ENCODE data around the gene RBM15.
A peak's percentile ranks its signal among the peaks of the same experiment; 100 is the strongest.

The RBM15 gene, protein sequence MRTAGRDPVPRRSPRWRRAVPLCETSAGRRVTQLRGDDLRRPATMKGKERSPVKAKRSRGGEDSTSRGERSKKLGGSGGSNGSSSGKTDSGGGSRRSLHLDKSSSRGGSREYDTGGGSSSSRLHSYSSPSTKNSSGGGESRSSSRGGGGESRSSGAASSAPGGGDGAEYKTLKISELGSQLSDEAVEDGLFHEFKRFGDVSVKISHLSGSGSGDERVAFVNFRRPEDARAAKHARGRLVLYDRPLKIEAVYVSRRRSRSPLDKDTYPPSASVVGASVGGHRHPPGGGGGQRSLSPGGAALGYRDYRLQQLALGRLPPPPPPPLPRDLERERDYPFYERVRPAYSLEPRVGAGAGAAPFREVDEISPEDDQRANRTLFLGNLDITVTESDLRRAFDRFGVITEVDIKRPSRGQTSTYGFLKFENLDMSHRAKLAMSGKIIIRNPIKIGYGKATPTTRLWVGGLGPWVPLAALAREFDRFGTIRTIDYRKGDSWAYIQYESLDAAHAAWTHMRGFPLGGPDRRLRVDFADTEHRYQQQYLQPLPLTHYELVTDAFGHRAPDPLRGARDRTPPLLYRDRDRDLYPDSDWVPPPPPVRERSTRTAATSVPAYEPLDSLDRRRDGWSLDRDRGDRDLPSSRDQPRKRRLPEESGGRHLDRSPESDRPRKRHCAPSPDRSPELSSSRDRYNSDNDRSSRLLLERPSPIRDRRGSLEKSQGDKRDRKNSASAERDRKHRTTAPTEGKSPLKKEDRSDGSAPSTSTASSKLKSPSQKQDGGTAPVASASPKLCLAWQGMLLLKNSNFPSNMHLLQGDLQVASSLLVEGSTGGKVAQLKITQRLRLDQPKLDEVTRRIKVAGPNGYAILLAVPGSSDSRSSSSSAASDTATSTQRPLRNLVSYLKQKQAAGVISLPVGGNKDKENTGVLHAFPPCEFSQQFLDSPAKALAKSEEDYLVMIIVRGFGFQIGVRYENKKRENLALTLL

DNA sequence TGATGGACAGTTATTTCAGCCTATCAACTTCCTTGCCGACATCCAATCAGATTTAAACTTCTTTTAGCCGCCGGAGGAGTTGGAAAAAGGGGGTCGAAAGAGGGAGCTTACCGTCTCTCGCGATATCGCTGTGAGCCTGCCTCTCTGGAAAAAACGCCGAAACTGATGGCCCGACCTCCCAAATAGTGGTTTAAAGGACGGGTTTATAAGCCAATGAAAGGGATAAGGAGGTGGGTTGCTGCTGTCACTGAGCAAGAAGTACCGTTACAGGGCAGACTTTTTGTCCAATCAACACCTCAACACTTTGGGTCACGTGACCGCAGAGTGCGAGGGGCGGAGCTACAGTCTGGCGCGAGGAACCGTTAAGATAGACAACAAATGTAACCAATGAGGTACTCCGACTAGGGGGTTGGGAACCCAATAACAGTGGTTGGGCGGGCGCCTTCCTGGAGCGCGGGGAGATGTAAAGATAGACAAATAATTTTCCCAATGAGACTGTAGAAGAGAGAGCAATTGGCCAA, at the start of gene RBM15:
RBM15 (plus strand) TSS at position 492 of the 521 bp plus-strand sequence; CDS start at position 521, 29 bp downstream.
- peak; percentile 100 for DNase-seq (ENCODE audit: low read depth, low spot score)

DNA sequence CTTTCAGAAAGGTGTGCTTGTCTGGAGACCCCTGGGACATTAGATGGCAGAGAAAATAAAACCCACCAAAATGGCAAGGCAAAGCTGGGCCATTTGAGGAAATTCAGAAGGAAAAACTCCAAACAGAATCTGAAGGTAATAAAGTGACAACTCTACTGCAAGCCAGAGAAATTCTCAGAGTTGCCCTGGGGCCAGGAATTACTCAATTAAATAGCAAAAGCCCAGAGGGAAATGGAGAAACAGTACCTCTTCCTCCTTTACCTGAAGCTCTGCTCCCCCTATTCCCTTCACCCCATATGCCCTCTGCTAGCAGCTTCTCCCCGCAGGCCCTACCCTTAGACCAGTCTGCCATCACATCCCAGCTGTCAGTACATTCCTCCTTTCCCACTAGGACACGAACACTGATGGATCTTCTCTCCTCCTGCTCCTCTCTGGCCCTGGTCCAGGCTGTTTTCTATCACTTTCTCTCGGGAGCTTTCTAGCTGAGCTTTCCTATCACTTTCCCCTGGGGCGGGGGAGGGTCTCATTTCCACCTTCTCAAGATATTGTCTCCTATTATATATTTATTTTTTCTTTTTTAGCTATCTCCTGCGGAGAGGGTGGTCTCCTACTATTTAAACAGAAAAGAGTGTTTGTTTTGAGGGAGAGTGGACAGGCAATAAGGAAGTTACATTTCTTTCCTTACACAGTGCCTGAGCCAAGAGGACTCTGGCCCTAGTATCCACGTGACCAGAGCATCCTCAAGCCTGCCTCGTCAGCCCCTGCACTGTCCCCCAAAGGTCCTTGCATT, 47.7 kb upstream of the RBM15 start:
- DNase-seq (ENCODE audit: low read depth, low spot score), result no peak

DNA sequence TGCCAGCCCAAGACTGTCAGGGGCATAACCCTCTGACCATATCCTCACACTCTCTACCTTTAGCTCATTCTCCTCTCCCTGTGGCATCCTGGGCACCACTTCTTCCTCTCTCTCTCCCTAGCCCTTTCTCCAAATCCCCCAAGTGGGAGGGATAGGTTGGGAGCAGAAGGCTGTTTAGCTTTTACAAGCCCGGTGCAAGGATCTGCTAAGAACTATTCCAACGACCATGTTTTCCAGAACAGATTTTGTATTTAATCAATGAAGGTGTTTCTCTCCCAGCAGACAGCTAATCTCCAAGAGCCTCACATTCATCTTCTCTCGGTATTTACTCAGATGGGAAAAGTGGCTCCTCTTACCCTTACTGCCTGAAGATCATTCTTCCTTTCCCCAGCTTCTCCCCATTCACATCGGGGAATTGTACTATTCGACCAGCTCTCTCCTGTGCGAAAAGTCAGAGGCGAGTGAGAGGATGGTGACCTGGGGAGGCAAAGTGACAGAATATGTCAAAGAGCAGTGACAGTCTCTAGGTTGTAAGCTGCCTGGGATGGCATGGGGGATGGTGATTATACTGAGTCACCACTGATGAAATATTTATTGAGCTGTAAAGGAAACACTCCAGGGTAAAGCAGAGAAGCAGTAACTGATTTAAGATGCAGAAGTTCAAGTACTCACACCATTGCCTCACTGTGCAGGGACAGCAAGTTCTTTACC, 47.0 kb upstream of the RBM15 start:
- no peak for DNase-seq (ENCODE audit: low read depth, low spot score)

DNA sequence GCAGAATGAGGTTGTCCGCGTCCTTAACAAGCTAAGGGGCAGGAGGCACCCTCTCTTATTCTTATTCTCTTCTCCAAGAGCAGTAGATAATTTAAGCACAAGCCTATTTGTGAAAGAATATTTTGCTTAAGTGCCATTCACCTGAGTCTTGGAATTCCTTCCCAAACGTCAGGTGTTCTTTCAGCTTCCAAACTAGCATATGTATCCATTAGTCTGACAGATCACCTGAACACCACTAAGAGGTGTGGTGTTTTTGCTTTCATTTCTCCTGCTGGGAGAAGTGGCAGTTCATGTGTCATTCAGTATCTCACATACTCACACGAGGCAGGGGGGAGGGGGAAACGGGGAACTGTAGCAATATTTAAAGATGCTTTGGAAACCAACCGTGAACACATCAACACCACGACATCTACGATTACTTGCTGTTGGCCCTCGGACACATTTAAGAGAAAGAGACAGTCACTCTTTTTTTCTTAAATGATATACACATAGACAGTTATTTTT, 45.5 kb upstream of the RBM15 start:
- no peak for DNase-seq (ENCODE audit: low read depth, low spot score)

DNA sequence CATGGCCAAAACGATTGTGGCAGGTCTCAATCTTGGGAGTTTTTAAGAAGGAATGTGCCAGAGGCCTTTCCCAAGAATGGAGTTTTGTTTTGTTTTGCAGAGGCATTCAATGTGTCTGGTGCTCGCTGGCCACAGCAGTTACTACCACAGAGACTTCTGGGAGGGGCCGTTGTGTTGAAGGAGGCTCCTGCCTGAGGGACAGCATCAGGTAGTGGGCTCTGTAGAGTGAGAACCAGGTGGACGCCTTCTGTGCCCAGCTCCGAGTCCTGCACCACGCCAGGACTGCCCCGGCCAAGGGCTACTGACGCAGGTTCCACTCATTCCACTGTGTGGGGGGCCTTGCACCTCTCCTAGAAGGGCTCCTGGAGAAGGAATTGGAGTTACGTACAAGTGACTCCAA, 44.9 kb upstream of the RBM15 start:
- DNase-seq (ENCODE audit: low read depth, low spot score), result no peak

DNA sequence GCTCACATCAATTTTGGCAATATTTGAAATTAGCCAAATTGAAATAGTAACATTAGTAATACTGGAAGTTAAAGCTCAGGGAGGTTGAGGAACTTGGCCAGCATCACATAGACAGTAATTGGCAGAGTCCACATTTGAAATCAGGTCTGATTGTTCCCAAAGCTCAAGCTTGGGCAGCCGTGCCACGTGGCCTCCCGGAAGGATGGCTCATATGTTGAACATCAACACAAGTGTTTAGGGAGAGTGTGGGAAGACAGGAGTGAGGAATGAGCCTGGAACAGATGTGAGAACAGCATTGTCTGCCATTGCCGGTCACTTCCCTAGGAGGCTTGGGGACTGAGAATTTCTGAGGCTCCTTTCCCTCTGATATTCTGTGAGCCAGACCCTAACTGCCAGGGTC, 40.2 kb upstream of the RBM15 start:
- no peak for DNase-seq (ENCODE audit: low read depth, low spot score)

DNA sequence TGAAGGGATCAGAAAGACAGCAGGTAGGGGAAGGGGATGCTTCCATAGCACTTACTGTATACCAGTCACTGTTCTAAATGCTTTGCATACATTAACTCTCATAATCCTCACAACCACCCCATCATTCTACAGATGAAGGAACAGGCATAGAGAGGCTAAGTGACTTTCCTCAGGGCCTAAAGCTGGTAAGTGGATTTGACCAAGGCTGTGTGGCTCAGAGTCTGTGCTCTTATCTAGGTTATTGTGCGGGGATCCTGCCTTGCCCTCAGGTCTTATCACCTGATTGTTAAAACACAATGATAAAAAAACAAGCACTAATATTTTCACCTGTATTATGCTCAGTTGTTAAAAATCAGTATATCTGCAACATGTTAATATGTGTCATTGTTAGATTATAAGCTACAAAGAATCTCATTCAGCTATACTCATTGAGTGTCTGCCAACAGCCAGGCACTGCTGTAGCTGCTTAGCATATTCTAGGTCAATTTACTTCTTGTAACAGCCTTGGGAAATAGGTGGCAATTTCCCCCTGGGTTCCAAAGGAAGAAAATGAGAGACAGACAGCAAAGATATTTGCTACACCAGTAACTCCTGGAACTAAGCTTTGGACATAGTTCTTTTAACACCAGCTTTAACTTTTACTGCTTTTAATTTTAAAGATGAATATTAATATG, 38.6 kb upstream of the RBM15 start:
- DNase-seq (ENCODE audit: low read depth, low spot score), result no peak

DNA sequence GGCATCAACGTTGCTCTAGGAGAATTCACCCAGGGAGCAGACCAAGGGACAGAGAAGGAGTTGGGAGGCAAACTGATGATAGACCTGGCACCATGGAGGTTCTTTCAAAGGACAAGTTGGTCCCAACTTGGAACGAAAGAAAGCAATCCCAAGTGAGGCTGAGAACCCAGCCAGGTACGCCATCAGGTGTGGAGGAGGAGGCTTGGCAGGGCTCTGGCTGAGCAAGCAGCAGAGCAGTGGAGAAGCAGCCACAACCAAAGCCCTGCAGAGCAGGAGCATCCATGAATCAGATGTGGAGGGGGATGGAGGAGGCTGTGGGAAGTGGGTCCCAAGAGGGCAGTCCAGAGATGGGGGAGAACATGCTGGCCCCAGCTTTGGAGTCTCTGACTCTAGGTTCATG, 36.3 kb upstream of the RBM15 start:
- DNase-seq (ENCODE audit: low read depth, low spot score), result no peak

DNA sequence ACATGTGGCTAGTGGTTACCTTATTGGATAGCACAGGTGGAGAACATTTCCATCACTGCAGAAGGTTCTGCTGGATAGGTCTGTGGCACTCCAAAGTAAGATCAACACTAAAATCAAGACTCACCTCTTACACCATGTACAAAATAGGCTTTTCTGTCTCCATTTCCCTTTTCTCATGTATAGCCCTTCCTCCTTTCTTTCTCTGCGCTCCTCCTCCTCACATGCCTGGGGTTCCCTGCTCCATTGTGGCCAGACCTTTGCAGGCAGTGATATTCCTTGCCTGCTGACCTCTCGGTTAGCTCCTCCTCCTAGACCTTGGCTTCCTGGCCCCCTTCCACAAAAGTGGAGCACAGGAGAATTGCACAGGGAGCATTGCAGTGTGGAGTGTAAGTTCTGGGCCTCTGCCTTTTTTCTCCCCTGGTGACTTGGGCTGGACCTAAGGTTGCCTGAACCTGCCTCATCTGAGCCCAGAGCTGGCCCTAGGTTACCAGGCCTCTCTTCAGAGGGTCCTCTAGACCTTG, 33.2 kb upstream of the RBM15 start:
- DNase-seq (ENCODE audit: low read depth, low spot score), result no peak

DNA sequence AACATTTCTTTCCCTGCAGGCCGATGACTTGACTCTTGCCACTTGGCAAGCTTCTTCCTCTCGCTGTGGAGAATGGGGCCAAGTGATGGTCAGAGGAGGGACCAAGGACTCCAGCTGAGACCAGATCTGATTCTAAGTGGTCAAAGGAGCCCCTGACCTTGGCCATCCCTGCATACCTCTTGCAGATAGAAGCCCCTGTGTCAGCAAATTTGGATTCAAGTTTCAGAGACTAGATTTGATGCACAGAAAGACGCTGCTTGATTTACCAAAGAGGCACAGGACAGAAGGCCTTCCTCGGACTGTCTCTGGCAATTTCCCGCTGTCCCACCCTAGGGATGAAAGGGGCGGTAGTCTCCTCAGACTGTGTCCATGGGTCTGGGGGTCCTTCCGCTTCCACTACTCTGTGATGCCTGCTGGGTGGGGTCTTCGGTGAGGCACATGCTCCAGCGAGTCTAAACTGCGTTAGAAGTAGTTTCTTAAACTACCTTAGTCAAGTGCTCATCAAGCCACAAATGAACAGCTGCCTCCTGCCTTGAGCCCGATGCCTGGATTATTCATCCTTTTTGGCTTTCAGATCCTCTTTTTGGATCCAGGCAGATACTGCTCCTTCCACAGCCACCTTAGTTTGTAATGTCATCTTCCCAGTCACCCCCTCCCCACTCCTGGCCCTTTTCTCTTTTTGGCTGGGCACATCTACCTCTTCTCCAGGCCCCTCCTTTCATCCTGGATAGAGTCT, 31.8 kb upstream of the RBM15 start:
- DNase-seq (ENCODE audit: low read depth, low spot score), result no peak

DNA sequence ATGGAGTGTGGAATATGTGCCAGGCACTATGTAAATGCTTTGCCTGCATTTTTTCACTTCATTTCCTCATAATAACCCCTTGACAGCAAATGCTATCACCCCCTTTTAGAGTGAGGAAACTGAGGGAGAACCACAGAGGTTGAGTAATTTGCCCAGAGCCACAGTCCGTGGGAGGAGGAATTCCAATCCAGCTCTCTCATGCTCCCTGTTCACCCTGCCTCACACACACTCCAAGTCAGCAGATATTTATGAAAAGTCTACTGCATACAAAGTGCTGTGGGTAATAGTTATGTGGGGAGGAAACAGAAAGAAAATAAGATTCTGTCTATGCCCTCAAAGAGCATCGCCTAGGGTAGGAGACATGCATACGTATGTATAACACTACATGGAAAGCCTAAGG, 30.9 kb upstream of the RBM15 start:
- no peak for DNase-seq (ENCODE audit: low read depth, low spot score)

DNA sequence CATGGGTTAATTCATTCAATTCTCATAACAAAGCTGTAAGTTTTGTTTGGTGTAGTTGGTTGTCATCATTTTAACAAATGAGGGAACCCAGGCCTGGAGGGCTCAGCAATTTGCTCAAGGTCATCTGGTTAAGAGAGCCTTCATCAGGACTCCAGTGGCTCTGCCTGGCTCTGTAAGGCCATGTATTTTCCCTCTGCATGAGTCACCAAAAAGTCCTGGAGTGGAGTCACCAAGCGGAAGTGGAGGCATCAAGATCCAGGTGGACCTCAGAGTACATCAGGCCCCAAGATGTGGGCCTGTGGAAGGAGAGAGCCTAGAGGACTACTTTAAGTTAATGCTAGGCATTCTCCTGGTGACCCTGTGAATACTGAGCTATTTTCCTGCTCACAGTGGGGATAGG, 30.0 kb upstream of the RBM15 start:
- no peak for DNase-seq (ENCODE audit: low read depth, low spot score)

DNA sequence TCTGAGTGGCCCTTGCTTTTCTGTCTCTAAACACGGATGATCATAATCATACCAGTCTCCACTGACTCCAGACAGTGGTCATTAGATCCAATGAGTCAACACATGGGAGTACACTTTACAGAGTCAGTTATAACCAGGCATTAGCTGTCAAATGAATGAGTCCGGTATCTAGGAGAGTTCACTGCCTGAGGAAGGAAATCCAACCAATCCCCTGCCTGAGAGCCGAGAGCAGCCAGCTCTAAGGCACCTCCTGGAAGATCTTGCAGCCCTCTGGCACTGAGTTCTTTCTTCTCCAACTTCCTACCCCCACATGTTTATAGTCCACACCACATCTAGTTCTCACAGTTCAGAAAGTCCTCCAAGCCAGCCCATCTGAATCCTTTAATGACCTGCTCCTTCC, 29.4 kb upstream of the RBM15 start:
- DNase-seq (ENCODE audit: low read depth, low spot score), result no peak

DNA sequence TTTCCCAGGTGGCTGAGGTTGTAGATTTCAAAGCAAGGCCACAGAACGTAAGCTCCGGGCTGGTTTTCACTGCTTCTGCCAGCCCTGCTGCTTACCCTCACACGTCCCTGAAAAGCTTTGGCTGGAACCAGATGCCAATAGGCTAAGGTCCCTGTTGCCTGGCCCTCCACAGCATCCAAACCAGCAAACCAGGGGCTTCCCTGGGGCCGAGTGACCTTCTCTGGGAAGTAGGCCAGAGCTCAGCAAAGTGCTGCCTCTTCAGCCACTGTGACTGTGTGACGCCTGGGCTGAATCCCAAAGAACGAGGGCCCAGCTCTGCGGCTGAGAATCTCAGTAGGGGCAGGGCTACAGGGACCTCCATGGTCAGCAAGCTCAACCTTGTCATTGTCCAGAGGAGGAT, 28.9 kb upstream of the RBM15 start:
- DNase-seq (ENCODE audit: low read depth, low spot score), result no peak

DNA sequence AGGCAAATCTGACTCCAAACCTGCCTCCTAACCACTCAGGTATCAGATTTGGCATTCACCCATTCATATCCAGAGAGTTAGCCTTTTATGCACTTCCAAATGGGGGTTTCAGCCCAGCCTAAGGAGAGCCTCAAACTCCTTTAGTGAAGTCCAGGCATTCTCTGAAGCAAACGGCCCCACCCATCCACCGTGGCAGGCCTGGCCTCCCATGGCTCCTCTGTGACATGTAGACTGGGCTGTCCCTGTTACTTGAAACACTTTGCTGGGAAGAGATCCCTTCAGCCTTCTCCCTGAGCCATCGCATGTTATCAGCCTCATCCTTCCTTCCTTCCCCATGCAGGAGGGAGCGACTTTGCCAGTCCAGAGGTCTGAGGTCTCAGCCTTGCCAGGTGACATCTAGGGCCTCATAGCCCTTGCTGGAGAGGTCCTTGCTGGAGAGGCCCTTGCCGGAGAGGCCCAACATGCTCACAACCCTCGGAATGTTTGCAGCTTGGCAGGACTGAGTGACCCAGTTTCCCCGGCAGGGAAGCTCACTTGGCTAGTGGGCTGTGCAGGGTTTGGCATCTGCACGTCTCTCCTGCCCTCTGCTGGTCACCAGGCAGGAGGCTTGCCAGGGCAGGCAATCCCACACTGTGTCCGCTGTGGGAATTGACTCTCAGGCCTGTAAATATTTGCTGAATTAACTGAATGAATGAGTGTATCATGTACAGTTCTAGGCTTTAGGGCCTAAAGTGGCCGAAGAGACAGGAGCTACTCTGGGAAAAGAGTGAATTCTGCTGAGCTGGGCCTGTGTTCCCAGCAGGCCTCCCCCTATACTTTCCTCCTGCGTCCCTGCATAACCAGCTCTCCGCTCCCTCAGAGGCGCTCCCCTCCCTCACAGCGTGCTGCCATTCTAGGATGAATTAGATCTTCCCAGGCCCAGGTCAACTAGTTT, 26.7 kb upstream of the RBM15 start:
- peak; percentile 8 for DNase-seq (ENCODE audit: low read depth, low spot score)

DNA sequence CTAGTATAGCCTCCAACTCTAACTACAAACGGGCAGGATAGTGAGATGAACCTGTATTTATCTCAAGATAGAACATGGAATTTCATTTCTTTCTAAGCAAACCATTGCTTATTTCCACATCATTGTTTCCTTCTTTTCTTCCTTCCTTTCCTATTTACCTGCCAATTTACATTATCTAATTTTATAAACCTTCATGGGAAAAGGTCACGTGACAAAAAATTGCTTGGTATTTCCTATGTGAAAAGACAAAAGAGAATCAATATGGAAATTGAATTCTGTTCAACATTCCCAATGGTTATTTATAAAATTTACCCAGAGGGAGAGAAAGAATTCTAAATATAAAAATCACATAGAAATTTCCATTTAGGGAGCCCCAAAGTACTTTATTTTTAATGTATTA, 22.4 kb upstream of the RBM15 start:
- no peak for DNase-seq (ENCODE audit: low read depth, low spot score)

DNA sequence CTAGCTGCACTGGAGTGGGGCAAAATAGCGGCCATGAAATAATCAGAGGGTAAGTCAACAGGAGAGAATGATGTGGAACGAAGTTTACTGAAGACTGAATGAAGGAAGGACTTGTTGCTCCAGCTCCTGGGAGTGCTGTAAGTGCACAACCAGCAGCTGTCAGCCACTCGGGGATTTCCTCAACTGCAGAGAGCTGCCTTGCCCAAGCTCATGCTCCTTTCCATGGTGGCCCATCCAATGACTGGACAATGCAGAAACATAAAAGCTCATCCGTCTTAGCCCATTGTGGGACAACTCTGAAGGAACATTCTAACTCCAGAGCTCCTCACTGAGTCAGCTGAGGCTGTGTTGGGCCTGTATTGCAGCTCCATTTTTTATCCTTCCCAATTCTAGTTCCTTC, 21.1 kb upstream of the RBM15 start:
- DNase-seq (ENCODE audit: low read depth, low spot score), result no peak
